HuH-7 (cell line): ENCODE results near the gene C22orf39.

Source experiments
- DNase-seq: peaks from one replicate; pipeline ENCODE4 v3.0.0; 2011; ENCODE audit warnings: low spot score

C22orf39 gene

DNA sequence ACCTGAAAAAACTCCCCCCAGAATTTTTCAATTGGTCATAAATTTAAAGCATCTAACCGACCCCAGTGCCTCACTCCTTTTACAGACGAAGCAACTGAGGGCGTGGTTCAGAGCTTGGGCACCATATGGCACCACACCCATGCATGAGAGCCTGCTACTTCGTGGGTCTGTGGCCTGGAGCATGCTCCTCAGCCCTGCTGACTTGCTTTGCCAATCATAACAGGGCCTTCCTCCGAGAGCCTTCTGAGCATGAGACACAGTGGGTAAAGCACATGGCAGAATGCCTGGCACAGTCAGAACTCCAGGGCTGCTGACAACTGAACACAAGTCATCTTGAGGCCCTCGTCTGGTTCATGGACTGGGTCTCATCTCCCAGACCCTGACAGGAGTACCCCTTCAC is 49.3 kb downstream of the C22orf39 start:
- DNase-seq = no peak

DNA sequence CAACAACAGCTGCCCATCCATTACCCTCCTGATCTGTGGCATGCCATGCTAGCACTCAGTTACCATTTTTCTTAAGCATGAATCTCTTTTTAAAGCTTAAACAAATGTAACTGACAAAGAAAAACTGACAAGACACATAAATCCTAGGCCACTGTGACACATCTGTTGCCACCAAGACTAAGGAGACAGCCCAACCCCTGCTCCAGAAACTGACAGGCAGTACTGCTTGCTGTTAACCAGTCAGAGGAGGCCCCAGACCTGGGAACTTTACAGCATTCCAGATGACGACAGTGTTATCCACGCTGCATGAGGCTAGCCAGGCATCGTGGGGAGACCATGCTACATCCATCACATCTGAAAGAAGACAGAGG is 49.8 kb downstream of the C22orf39 start:
- DNase-seq = no peak

DNA sequence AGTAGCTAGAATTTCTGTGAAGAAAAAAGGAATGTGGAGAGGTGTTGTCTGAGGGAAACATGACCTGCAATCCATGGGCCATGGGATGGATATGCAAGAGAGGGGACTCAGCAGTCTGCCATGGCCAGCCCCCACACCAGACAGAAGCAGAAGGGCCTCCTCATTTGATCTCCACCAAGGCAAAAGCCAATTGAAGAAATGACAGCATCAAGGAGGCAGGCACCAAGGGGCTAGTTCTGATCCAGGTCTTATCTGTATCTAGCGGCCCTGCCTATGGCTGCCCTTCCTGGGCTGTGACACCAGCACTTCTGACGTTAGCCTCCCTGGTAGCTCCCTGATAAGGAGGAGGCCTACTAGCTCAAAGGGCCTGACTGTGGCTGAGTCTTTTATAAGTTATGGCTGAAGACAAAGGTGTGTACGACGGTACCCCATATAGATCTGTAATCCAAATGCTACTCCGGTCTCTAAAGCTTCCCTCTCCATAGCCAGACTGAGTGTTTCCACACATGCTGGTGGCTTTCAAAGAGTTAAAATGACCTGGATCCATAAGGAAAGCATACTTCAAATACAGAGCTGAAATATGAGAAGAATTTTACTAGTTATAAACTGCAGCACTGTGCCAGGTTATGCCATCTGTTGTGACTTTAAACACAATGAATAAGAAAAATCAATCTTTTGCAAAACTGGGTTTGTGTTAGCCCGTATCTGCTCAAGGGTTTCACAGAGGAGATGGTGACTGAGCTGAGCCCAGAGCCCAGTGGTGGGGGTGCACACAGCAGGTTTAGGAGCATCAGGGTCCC is 50.4 kb downstream of the C22orf39 start:
- DNase-seq = no peak

DNA sequence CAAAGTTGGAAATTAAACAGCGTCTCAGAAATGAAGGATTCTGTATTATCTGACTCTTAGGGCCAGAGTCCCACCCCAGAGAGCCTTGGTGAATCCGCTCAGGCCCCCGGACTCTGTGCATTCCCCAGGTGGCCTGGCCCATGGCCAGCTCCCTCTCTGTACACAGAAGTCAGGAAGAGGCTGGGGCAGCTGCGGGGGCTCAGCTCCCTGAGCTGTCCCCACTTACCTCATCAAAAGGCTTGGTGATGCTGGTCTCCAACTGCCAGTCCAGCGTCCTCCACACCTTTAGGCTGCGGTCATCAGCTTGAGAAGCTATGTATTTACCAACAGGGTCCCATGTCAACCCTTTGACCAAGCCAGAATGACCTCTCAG is 51.0 kb downstream of the C22orf39 start:
- DNase-seq = no peak

DNA sequence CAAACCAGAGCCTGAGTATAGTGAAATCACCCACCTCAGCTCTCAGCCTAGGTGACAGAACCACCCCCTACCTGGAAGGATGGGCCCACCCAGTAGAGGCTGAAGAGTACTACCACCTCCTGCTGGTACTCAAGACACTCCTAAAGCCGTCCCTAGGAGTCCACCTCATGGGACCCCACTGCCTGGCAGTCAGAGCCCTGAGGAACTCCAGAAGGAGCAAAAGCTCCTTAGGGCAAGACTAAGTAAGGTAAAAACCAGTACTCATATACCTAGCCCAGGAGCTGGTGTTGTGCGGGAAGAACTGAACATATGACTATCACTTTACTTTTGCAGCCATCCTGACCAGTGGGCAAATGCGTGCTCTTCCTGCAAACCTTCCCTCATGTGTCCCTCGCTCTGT is 52.2 kb downstream of the C22orf39 start:
- DNase-seq = no peak

DNA sequence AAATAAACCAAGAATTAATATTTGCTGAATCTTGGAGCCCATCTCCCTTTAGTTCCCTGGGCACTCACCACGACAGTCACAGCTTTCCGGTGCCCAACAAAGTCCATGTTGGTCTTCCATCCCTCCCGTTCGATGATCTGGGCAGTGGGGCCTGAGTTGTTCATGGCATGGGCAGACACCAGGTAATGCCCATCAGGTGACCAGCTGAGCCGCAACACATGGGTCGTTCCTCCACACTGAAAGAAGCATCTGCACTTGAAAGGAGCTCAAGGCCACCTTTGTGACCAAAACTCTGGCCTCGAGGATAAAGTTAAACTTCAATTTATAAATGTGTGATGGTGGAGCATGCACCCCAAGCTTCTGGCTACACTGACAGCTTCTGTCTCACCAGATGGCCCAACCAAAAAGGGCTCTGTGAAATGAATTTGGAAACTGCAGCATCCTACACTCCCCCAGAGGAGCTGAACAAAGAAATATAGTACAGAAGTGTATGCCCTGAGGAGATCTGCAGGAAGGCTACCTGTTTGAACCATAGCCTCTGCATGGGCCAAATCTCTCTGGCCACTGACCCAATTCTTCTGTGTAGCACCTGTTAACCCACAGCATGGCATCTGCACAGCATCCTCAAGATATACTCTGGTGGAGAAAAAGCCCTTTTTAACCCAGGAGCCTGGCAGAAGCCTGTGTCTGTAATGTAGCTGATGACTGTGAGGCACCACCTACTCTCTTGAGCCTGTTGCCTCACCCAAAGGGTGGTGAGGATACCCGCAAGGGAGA is 53.0 kb downstream of the C22orf39 start:
- no peak for DNase-seq

DNA sequence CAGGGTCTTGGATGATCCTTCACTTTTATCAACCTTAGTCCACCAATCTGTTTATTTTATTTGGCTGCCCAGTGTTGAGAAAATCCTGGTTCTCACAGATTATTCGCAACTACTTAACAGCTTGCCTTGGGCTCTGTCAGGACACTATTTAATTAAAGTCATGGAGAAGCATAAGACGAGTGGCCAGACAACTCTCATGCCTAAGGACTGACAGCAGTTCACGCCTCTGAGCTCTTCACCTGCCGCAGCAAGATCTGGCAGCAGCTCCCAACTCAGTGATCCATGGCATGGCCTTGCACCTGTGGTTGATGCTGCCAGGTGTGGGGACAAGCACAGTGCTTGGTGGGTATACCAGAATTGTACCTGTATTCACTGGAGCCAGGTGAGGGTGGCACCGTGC is 53.8 kb downstream of the C22orf39 start:
- no peak for DNase-seq
